HCEC 1CT (cell line): ENCODE data around the gene SLC25A11.

Experiments used
- DNase-seq: peaks from one replicate; pipeline ENCODE4 v3.0.0-alpha.2; 2017

SLC25A11 gene

DNA sequence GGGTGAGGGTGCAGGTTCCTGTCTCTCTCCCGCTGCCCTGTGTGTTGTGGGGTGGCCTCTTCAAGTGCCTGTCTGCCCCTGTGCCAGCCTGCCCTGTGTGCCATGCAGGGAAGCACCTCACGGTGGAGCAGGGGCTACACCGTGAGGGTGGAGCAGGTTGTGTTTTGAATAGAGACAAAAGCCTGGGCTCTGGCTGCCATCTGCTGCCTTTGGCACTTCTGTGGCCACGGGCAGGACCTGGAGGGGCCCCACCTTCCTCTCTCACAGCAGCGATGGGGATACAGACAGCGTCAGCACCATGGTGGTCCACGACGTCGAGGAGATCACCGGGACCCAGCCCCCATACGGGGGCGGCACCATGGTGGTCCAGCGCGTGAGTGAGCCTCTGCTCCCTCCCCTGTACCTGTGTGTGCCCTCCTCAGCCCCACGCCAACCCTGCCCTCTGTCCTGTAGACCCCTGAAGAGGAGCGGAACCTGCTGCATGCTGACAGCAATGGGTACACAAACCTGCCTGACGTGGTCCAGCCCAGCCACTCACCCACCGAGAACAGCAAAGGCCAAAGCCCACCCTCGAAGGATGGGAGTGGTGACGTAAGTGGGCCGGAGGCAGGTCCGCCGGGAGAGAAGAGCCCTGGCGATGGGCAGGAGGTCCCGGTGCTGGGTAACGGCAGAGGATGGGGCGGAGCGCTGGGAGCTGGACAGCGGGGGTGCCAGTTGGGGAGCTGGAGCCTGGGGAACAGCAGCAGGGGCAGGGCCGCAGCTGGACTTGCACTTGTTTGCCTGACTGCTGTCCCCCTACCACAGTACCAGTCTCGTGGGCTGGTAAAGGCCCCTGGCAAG, 45.9 kb downstream of the SLC25A11 start:
- DNase-seq, result no peak

DNA sequence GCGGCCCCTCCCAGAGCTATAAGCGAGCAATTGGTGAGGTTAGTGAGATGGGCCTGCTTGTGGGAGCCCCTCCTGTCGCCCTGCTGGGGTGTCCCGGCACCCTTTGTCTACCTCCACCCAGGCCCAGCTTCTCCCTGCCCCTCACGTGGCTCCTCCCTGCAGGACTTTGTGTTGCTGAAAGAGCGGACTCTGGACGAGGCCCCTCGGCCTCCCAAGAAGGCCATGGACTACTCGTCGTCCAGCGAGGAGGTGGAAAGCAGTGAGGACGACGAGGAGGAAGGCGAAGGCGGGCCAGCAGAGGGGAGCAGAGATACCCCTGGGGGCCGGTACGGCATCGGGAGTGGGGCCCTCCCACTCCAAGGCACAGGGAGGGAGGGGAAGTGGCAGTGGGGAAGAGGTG, 46.6 kb downstream of the SLC25A11 start:
- no peak for DNase-seq

DNA sequence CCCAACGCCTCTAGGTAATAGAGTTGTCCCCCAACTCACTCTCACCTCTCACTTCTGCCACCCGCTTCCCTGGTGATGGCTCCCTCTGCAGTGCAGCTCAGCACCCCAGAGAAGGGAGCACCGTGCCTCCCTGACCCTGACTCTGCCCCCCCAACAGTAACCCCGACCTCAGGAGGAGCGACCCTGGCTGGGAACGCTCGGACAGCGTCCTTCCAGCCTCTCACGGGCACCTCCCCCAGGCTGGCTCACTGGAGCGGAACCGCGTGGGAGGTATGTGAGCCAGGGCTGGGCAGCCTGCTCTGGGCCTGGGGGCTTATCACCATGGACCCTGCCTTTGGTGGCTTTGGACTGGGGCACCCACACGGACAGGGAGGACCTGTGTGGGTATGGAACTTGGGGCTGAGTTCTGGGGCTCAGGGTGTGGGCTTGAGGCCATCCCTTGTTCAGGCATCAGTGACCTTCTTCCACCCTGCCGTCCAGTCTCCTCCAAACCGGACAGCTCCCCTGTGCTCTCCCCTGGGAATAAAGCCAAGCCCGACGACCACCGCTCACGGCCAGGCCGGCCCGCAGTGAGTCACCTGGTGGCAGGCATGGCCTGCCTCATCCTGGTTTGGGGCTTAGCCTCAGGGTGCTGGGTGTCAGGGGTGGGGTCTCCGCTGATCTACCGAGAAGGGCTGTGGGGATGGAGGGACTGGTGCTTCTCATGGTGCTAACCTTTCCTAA, 47.2 kb downstream of the SLC25A11 start:
- DNase-seq, result no peak

DNA sequence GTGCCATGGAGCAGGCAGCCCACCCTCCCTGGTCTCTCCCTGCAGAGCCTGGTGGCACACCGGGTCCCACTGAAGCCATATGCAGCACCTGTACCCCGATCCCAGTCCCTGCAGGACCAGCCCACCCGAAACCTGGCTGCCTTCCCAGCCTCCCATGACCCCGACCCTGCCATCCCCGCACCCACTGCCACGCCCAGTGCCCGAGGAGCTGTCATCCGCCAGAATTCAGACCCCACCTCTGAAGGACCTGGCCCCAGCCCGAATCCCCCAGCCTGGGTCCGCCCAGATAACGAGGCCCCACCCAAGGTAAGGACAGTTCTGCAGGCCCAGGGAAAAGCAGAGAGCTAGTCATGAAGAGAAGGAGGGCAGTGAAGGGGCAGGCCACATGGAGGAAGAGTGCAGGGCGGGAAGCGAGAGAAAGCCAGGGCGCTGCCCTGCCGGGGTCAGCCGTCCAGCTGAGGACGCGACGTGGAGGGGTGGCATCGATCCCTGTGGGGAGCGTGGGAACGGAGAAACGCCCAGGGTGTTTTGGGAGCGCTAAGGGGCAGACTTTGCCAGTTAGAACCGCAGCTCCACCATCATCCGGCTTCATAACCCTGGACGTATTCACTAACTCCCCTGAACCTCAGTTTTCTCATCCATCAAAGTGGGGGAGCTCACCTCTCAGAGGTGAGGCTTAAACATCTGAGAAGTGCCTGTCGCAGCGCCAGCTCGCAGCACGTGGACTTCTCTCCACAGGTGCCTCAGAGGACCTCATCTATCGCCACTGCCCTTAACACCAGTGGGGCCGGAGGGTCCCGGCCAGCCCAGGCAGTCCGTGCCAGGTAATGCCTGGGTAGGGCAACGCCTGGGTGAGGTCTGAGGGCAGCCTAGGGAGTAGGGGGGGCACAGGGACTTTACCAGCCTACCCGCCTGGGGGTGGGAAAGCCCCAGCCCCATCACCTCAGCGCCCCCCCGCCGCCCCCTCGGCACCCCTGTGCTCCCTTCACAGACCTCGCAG, 48.1 kb downstream of the SLC25A11 start:
- no peak for DNase-seq

DNA sequence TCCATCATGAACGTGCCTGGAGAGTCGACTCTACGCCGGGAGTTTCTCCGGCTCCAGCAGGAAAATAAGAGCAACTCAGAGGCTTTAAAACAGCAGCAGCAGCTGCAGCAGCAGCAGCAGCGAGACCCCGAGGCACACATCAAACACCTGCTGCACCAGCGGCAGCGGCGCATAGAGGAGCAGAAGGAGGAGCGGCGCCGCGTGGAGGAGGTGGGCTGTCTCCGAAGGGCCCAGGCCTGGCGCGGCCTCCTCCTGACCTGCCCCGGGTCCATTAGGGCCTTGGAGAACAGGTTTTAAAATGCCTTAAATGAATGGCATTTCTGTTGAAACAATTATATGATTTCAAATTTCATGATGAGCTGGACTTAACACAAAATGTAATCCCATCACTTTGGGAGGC, 52.3 kb downstream of the SLC25A11 start:
- no peak for DNase-seq
